Neural progenitor cell (in vitro differentiated cells): ENCODE results near the gene KLHL41.

Experiments used
- CTCF ChIP-seq: fragments of 200-600 bp; sonication (generic); IDR thresholded peaks from 2 replicates; pipeline ENCODE4 v1.5.1; 2017; ENCODE audit warnings: antibody characterized with exemption, mild to moderate bottlenecking
- EZH2 ChIP-seq: fragments of 200-600 bp; sonication (generic); IDR thresholded peaks from 2 replicates; pipeline ENCODE4 v1.6.1; 2017; ENCODE audit warnings: antibody characterized with exemption, mild to moderate bottlenecking, moderate library complexity

GRCh38 chr2:169573160-169573973 lies 63.9 kb downstream of the KLHL41 start, which contains the start of gene FASTKD1:
- TF ChIP-seq CTCF (no peak), EZH2 (no peak)
